ENCODE results near the gene RASSF5. TPM values are rescaled to one million over a fixed set of nuclear protein-coding genes. Genes with fewer than 3 reads are reported as not detected.

The RASSF5 gene
- total and polyA plus RNA-seq, 9 of the 15 experiments (the other 6 are each of a cell fraction or from before 2014, with no cell fraction given): 6.1 to 41.0 (median 25.2) TPM

DNA sequence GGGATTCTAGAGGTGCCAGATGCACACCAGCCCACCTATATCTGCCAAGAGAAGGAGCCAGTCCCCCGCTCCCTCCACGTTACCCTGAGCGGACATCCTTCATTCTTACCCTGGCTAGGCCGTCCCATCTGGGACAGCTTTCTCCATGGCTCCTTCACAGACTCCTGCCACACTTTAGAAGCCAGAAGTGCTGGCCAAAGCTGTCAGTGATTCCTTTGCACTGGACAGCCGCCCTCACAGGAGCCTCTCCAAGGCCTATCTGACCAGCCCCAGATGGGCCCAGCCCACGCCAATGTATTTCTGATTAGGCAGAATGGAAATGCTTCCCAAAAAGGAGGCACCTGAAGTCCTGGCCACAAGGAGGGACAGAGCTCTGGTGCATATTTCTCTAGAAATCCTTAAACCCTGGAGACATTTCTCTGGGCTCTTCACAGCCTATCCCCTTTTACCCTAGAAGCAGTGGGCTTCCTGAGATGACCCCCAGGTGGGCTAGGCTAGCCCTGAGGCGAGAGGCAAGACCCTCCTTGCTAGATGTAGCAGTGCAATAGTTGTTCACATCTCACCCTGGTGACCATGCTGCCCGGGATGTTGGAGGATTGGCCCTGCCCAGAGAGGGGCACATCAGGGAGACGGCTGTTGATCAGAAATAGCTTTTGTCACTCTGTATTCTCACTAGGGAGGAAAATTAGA is 44.1 kb downstream of the RASSF5 start (continued):
- no peak for TF ChIP-seq SMARCA5 (IDR thresholded peaks at IDR 0.05)
- TF ChIP-seq NCOR1 (IDR thresholded peaks at IDR 0.05): peak; percentile 66
- peak; percentile 80 for TF ChIP-seq CBFA2T3 (IDR thresholded peaks at IDR 0.05)
- TF ChIP-seq COPS2 (conservative IDR thresholded peaks at IDR 0.05): no peak
- TF ChIP-seq NCOA4 (IDR thresholded peaks at IDR 0.05; ENCODE audit: partially characterized antibody): no peak
- no peak for TF ChIP-seq MECOM (CRISPR knock-in tag; IDR thresholded peaks at IDR 0.05)
- peak; percentile 60 for TF ChIP-seq EP300 (IDR thresholded peaks at IDR 0.05; ENCODE audit: low read length)
- TF ChIP-seq GATA2 (CRISPR knock-in tag; IDR thresholded peaks at IDR 0.05): peak; percentile 67
- TF ChIP-seq, protein P1, sequence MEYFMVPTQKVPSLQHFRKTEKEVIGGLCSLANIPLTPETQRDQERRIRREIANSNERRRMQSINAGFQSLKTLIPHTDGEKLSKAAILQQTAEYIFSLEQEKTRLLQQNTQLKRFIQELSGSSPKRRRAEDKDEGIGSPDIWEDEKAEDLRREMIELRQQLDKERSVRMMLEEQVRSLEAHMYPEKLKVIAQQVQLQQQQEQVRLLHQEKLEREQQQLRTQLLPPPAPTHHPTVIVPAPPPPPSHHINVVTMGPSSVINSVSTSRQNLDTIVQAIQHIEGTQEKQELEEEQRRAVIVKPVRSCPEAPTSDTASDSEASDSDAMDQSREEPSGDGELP (CRISPR knock-in tag; IDR thresholded peaks at IDR 0.05; ENCODE audit: borderline replicate concordance): peak; percentile 51; the same call in 1 of the 2 replicates
- peak; percentile 73 for TF ChIP-seq KLF16 (IDR thresholded peaks at IDR 0.05)

DNA sequence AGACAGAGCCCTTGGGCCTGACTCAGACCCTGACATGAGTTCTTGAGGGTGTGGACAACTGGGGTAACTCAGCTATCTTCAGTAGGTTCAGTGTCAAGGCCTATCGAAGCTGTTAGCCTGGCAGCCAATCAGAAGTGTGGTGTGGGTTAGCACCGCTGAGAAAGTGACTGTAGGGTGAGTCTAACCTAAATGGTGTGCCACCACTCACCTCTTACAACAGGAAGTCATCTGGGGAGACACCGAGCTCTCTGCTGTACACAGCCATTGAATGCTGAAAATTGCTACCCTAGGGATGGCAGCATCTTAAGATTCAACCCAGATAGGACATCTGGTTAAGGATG is 44.6 kb downstream of the RASSF5 start:
- POLR2A ChIA-PET: interaction anchor here (0.6 to 1.4 kb wide), 6 partner anchors 8 to 707 kb away, joined by 3 to 8 read pairs (median 4); no protein-coding TSS in a partner anchor
- in situ Hi-C loops (cut with MboI): no loop called here
- no peaks in the 10 kb centered on the region for H3K9me1 ChIP-seq (ENCODE audit: control insufficient read depth, insufficient read depth, low read length)
- H2AFZ ChIP-seq (ENCODE audit: low read depth, low read length): peak overlapping the region; percentile 26; the same call in 1 of the 2 replicates
- no peak overlapping the region for H3K4me3 ChIP-seq
- H3K9me3 ChIP-seq (replicated peaks; ENCODE audit: control insufficient read depth, insufficient read depth, low read depth, low read length): no peaks in the 10 kb centered on the region
- no peaks in the 10 kb centered on the region for H4K20me1 ChIP-seq (replicated peaks; ENCODE audit: control insufficient read depth, insufficient read depth, low read length)
- H3K27me3 ChIP-seq (ENCODE audit: control insufficient read depth in 2 of 2, insufficient read depth in 2 of 2, low read length in 2 of 2): no peaks in the 10 kb centered on the region
- FAIRE-seq (peak; percentile 29), DNase-seq (ENCODE audit: extremely low read depth in 1 of 4, low spot score in 3 of 4) (peak in 1 of 4 experiments; percentile 40), ATAC-seq (no peak)
- CTCF ChIA-PET (ENCODE audit: low intra/inter-chr PET ratio): no interaction called here
- BruUV-seq (replicated peaks): no TSS peak
- H3K36me3 ChIP-seq (ENCODE audit: control insufficient read depth, insufficient read depth, low read length): no peaks in the 10 kb centered on the region
- 36% methylated on average over 3 of the region's 3 CpGs for WGBS (ENCODE audit: insufficient coverage, low coverage, missing lambda C conversion rate)
- peak overlapping the region in 1 of 2 experiments; percentile 79; a peak in 1 of 4 replicates for H3K9ac ChIP-seq (ENCODE audit: insufficient read depth in 1 of 2, low read depth in 2 of 2, low read length in 2 of 2)
- intact Hi-C loops (cut with micrococcal nuclease): no loop called here
- peaks cover 27 to 61% of the 10 kb centered on the region in 2 experiments for H3K4me1 ChIP-seq (replicated peaks in 1 of 2; ENCODE audit: control insufficient read depth in 2 of 2, insufficient read depth in 2 of 2, low read length in 2 of 2)
- TF ChIP-seq SREBF2 (CRISPR knock-in tag; IDR thresholded peaks at IDR 0.05) (no peak), THRAP3 (IDR thresholded peaks at IDR 0.05; ENCODE audit: borderline replicate concordance) (no peak), NFYB (IDR thresholded peaks at IDR 0.05; ENCODE audit: extremely low read depth, insufficient read length) (peak; percentile 30)
- TF ChIP-seq, protein P2, sequence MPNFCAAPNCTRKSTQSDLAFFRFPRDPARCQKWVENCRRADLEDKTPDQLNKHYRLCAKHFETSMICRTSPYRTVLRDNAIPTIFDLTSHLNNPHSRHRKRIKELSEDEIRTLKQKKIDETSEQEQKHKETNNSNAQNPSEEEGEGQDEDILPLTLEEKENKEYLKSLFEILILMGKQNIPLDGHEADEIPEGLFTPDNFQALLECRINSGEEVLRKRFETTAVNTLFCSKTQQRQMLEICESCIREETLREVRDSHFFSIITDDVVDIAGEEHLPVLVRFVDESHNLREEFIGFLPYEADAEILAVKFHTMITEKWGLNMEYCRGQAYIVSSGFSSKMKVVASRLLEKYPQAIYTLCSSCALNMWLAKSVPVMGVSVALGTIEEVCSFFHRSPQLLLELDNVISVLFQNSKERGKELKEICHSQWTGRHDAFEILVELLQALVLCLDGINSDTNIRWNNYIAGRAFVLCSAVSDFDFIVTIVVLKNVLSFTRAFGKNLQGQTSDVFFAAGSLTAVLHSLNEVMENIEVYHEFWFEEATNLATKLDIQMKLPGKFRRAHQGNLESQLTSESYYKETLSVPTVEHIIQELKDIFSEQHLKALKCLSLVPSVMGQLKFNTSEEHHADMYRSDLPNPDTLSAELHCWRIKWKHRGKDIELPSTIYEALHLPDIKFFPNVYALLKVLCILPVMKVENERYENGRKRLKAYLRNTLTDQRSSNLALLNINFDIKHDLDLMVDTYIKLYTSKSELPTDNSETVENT (CRISPR knock-in tag; IDR thresholded peaks at IDR 0.05): no peak
- TF ChIP-seq, protein P3, sequence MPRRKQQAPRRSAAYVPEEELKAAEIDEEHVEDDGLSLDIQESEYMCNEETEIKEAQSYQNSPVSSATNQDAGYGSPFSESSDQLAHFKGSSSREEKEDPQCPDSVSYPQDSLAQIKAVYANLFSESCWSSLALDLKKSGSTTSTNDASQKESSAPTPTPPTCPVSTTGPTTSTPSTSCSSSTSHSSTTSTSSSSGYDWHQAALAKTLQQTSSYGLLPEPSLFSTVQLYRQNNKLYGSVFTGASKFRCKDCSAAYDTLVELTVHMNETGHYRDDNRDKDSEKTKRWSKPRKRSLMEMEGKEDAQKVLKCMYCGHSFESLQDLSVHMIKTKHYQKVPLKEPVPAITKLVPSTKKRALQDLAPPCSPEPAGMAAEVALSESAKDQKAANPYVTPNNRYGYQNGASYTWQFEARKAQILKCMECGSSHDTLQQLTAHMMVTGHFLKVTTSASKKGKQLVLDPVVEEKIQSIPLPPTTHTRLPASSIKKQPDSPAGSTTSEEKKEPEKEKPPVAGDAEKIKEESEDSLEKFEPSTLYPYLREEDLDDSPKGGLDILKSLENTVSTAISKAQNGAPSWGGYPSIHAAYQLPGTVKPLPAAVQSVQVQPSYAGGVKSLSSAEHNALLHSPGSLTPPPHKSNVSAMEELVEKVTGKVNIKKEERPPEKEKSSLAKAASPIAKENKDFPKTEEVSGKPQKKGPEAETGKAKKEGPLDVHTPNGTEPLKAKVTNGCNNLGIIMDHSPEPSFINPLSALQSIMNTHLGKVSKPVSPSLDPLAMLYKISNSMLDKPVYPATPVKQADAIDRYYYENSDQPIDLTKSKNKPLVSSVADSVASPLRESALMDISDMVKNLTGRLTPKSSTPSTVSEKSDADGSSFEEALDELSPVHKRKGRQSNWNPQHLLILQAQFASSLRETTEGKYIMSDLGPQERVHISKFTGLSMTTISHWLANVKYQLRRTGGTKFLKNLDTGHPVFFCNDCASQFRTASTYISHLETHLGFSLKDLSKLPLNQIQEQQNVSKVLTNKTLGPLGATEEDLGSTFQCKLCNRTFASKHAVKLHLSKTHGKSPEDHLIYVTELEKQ (CRISPR knock-in tag; IDR thresholded peaks at IDR 0.05): no peak
- H3K27ac ChIP-seq (ENCODE audit: extremely low read depth, low read depth, low read length): no peak overlapping the region
- H3K4me2 ChIP-seq (ENCODE audit: insufficient read depth, low read length): peak overlapping the region; percentile 40; the same call in 1 of the 2 replicates
- no peaks in the 10 kb centered on the region for H3K79me2 ChIP-seq (ENCODE audit: control insufficient read depth, insufficient read depth, low read length)

All from K562 (cell line).